Stimulated activated CD4-positive, alpha-beta T cell treated with anti-CD3 and anti-CD28 coated beads, Interleukin-12 subunit alpha, Interleukin-12 subunit beta, amount 100 ng/mL, for 48 hours (primary cell): ENCODE results near the gene HECTD4.
"Not testable (repeated sequence)": the region's sequence is repeated elsewhere in the genome, so short reads cannot be mapped to it uniquely, and the experiment has no call there.

Experiments used
- DNase-seq, 3 donors: peaks; one replicate each; pipeline ENCODE4 v3.0.0-alpha.2; 2020; ENCODE audit warnings: low read depth in 2 of 3, low spot score in 1 of 3

The HECTD4 gene

GRCh38 chr12:112275836-112276235, 106.4 kb downstream of the HECTD4 start:
- DNase-seq, result no peak

DNA sequence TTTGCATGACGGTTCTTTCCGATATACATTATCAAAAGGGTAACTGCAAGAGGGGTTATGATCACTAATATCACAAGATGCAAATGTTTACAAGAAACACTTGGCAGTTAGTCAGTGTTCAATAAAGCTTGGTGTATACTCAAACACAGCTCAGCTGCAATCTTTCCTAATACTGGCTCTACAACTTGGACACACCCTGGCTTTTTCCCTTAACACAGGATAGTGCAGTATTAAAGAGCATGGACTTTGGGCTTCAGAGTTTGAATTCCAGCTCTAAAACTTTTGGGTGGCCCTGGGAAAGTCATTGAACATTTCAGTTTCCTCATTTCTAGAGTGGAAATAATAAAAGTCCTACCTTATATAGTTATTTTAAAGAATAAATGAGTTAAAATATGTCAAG, 107.0 kb downstream of the HECTD4 start:
- no peak for DNase-seq

DNA sequence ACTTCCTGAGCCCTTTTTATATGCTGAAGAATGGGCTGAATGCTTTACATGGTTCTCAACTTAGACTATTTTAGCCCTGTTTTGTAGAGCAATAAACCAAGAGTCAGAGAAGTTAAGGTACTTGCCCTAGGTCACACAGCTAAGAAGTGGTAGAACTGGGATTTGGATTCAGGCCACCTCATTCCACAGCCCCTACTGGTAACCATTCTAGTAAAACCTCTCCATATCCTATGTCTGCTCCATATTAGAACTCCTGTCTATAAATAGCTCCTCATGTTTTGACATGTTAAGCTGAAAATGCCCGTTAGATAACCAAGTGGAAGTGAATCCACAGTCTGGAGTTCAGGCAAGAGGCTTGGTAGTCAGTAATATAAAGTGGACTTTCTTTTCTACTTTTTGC, 111.6 kb downstream of the HECTD4 start:
- no peak for DNase-seq

- DNase-seq, result no peak
Observed at GRCh38 chr12:112266473-112266872, 115.8 kb downstream of the HECTD4 start.

- DNase-seq, result no peak
Observed at GRCh38 chr12:112261559-112261958, 120.7 kb downstream of the HECTD4 start.

DNA sequence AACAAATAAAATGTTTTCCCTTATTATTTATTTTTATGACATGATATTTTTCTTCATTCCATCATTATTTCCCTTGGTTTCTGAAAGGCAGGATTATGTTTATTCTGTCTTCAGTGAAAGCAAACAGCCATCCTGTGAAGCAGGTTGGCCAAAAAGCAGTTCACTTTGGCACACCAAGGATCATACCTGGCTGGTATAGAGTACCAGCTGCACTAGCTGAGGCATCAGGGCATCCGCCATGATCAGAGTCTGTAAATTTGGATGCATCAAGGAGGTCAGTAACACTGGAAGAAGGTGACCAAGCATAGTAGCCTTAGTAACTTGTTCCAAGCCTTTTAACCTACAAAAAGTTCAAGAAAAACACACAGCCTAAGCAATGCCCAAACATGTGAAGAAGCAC, 123.3 kb downstream of the HECTD4 start:
- no peak for DNase-seq

GRCh38 chr12:112256780-112257179, 125.5 kb downstream of the HECTD4 start:
- DNase-seq, result no peak

- DNase-seq, result no peak
Observed at GRCh38 chr12:112252184-112252583, 130.0 kb downstream of the HECTD4 start.

DNA sequence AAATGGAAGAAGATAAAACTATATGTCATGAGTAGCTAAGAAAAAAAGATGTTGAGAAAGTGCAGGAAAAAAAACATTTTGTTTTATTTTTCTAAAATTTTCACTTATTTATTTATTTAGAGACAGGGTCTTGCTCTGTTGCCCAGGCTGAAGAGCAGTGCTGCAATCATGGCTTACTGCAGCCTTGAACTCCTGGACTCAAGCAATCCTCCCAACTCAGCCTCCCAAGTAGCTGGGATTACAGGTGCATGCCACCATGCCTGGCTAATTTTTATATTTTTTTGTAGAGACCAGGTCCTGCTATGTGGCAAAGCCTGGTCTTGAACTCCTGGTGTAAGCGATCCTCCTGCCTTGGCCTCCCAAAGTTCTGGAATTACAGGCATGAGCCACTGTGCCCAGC, 137.3 kb downstream of the HECTD4 start:
- not testable (repeated sequence) for DNase-seq

DNA sequence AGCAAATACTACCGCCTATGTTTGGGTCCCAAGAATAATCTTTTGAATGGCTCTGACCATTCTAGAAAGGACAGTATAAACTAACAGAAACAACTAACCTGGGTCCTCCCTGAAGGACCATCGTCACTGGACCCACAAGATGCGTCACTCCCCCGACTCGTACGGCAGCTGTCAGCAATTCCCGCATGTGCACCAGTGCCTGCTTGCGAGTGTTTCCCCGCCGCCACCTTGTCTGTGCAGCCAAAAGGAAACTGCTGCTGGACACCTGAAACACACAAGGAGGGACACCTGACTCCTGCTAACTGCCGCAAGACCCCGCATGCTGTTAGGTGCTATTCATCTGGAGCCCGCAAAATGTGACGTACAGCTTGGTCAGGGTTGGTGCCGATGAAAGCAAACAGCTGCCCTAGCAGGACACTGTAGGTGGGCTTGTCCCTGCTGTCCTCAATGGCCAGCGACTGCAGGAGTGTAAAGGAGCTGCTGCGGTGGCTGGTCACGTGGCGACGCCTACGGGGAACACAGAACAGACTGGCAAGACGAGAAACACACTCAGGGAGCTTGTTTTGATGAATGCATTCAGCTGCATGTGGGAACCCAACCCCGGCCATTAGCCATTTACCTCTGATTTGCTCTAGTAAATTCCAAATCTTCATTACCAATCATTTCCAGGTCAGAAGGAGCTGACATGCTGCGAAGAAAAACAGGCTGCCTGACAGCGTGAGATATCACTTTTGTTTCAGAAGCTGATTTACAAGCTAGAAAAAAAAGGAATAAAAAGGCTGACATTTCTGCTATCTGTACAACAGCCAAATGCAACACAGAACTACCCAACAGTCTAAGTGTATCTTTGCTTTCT, 138.7 kb downstream of the HECTD4 start:
- DNase-seq, result no peak

- no peak for DNase-seq
Observed at GRCh38 chr12:112241176-112241575, 141.1 kb downstream of the HECTD4 start.

DNA sequence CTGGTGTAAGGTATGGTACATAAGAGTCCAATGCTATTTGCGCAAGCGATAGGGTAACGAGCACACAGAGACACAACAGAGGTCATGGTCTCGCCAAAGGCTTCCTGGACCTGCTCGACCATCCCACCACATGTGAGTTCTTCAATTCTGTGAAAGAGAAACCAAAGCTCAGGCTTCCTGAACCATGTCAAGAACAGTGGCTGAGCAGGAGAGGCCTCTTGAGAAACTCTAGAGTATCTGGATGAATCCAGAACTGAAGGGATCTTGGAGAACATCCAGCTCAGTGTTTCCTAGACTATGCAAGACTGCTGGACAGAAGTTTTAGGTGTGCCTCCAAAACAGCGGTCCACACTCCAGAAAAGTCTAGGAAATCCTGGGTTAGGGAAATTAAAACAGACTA, 142.3 kb downstream of the HECTD4 start:
- DNase-seq, result no peak

GRCh38 chr12:112239020-112239419, 143.2 kb downstream of the HECTD4 start:
- no peak for DNase-seq

GRCh38 chr12:112238441-112238840, 143.8 kb downstream of the HECTD4 start:
- no peak for DNase-seq

DNA sequence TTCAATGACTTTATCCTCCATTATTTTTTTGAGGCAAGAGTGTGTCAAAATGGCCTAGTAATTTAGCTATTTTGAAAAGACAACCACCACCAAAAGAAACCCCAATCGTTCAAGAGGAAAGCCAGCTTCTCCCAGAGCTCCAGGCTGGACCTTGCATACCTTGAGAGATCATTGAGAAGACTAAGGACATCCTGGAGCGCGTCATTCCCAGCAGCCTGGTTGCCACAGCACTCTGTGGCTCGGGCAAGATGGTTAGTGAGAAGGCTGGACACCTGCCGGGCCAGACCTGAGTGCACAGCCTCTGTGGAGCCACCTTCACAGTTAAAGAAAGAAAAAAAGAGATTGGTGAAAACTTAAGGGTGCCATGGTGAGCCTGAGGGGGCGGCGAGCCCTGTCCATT, 145.4 kb downstream of the HECTD4 start:
- DNase-seq, result no peak

DNA sequence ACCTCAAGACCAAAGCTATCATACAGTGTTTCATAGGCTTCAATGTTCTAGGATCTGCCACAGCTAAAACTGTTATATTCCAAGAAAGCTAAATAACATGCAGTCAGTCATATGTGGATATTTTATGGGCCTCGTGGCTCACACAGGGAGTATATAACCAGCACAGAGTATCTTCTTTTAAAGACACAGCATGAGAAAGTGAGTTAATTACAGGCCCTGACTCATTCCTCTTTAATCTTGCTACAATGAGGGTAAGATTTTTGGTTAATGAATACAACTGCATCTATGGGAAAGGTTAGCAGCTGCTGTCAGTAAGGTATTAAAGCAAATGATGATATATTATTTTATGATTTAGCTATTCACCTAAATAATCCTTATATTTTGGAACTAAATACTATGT, 145.8 kb downstream of the HECTD4 start:
- no peak for DNase-seq

GRCh38 chr12:112234303-112234702, 147.9 kb downstream of the HECTD4 start:
- DNase-seq, result no peak

- no peak for DNase-seq
Observed at GRCh38 chr12:112233242-112233641, 149.0 kb downstream of the HECTD4 start.

- no peak for DNase-seq
Observed at GRCh38 chr12:112230136-112230535, 152.1 kb downstream of the HECTD4 start.

- no peak for DNase-seq
Observed at GRCh38 chr12:112226768-112227167, 155.5 kb downstream of the HECTD4 start.

GRCh38 chr12:112220628-112221027, 161.6 kb downstream of the HECTD4 start:
- not testable (repeated sequence) for DNase-seq

- DNase-seq, result no peak
Observed at GRCh38 chr12:112219195-112219594, 163.0 kb downstream of the HECTD4 start.

- no peak for DNase-seq
Observed at GRCh38 chr12:112218150-112218549, 164.1 kb downstream of the HECTD4 start.
